Smooth muscle cell of the brain vasculature (primary cell): ENCODE data around the gene ITGB2.

ENCODE experiments used
- DNase-seq: peaks from one replicate; pipeline ENCODE4 v3.0.0-alpha.2; 2012; ENCODE audit warnings: low read depth, low spot score

ITGB2 gene

GRCh38 chr21:44846485-44847260 is 74.0 kb downstream of the ITGB2 start:
- DNase-seq = no peak

- DNase-seq = no peak
Measured at GRCh38 chr21:44846224-44846484, 74.5 kb downstream of the ITGB2 start.

GRCh38 chr21:44845418-44846223 is 75.1 kb downstream of the ITGB2 start:
- DNase-seq = no peak

- DNase-seq = no peak
Measured at GRCh38 chr21:44844256-44844655, 76.4 kb downstream of the ITGB2 start.

GRCh38 chr21:44842721-44843445 is 77.8 kb downstream of the ITGB2 start:
- DNase-seq = no peak

- DNase-seq = no peak
Measured at GRCh38 chr21:44842087-44842486, 78.6 kb downstream of the ITGB2 start.

GRCh38 chr21:44840771-44841170 is 79.9 kb downstream of the ITGB2 start:
- DNase-seq = no peak

GRCh38 chr21:44838951-44839350 is 81.7 kb downstream of the ITGB2 start:
- no peak for DNase-seq

GRCh38 chr21:44838039-44838895 is 82.4 kb downstream of the ITGB2 start:
- DNase-seq = no peak

- DNase-seq = no peak
Measured at GRCh38 chr21:44837537-44837936, 83.2 kb downstream of the ITGB2 start.

GRCh38 chr21:44836666-44837471 is 83.8 kb downstream of the ITGB2 start:
- DNase-seq = no peak

- DNase-seq = no peak
Measured at GRCh38 chr21:44836349-44836665, 84.4 kb downstream of the ITGB2 start.
